ENCODE measurements around the gene MRPL10. TPM values are rescaled to one million over a fixed set of nuclear protein-coding genes. Genes with fewer than 3 reads are reported as not detected.
"Not testable (repeated sequence)": the region's sequence is repeated elsewhere in the genome, so short reads cannot be mapped to it uniquely, and the experiment has no call there.

Gene MRPL10
- total and polyA plus RNA-seq, 4 donors = 21.6 to 42.2 (median 31.5) TPM

DNA sequence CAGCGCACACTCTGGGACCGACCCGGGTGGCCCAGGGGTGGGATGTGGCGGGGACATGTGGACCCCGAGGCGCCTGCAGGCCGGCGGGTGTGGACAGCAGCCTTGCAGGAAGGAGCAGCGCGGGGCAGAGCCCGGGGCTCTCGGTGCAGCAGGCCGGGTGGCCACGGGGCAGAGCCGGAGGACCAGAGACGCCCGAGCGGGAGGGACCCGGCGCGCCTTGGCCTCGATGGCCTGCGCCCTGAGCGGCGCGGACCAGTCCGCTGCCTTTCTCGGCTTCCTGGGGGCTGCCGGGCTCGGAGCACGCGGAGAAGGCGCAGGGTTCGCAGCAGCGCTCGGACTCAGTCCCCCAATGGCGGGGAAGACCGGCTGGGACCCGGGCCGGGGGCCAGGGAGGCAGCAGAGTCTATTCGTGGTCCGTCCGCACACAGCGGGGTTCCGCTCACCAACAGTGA, 53.1 kb downstream of the MRPL10 start:
- ATAC-seq (ENCODE audit: low FRiP score) = no peak
- DNase-seq = no peak
- Histone ChIP-seq H3K36me3 (ENCODE audit: control insufficient read depth in 1 of 2, insufficient read depth in 2 of 2, low read length in 1 of 2) (no peaks in the 10 kb centered on the region), H3K27me3 (ENCODE audit: control insufficient read depth in 1 of 2, insufficient read depth in 2 of 2, low read length in 1 of 2) (no peaks in the 10 kb centered on the region), H3K27ac (ENCODE audit: low read depth in 1 of 2, low read length in 2 of 2) (no peak overlapping the region), H3K4me1 (ENCODE audit: control insufficient read depth in 1 of 2, insufficient read depth in 2 of 2, low read length in 2 of 2) (no peaks in the 10 kb centered on the region), H3K4me3 (ENCODE audit: low read length in 2 of 2) (no peak overlapping the region), H3K9me3 (ENCODE audit: control insufficient read depth, low read length) (no peaks in the 10 kb centered on the region)
- intact Hi-C loops (cut with DNase I) = no loop called here
- 14 to 23% methylated on average over 34 to 45 of the region's 45 CpGs for WGBS, 2 donors

DNA sequence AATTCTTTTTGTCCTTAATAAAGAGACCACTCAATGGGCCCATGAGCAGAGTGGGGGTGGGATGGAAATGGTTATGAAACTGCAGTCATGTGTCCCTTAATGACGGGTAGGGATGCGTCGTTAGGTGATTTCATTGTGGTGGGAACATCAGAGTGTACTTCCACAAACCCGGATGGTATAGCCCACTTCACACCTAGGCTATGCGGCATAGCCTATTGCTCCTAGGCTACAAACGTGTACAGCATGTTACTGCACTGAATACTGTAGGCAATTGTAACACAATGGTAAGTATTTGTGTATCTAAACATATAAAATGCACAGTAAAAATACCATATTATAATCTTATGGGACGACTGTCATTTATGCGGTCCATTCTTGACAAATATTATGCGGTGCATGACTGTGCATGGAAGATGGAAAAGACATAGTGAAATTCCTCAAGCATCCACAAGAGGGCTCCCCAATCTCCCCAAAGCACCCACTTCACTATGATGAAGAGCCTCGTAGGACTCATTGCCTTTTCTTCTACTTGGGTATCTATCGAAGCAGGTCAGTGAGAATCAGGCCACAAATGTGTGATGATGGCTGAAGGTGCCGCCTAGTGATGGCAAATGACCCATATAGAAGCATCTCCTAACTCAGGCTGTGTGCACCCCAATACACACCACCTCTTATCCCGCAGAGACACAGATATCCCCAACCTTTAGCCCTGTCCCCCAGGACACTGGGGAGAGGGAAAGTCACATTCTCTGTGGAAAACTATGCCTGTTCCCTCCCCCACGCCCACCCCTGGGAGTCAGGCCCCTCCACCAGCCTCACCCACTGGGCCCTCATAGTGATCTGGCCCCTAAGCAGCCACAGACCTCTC, 54.8 kb downstream of the MRPL10 start:
- WGBS, 2 donors = 41 to 47% methylated on average over 14 of the region's 14 CpGs
- Histone ChIP-seq H3K4me1 (ENCODE audit: control insufficient read depth in 1 of 2, insufficient read depth in 2 of 2, low read length in 2 of 2) (no peaks in the 10 kb centered on the region), H3K4me3 (ENCODE audit: low read length in 2 of 2) (no peak overlapping the region), H3K27ac (ENCODE audit: low read depth in 1 of 2, low read length in 2 of 2) (no peak overlapping the region), H3K27me3 (ENCODE audit: control insufficient read depth in 1 of 2, insufficient read depth in 2 of 2, low read length in 1 of 2) (no peaks in the 10 kb centered on the region), H3K36me3 (ENCODE audit: control insufficient read depth in 1 of 2, insufficient read depth in 2 of 2, low read length in 1 of 2) (no peaks in the 10 kb centered on the region), H3K9me3 (ENCODE audit: control insufficient read depth, low read length) (peaks cover 1% of the 10 kb centered on the region)
- DNase-seq = no peak
- peak; percentile 50 for ATAC-seq (ENCODE audit: low FRiP score)
- intact Hi-C loops (cut with DNase I) = no loop called here

DNA sequence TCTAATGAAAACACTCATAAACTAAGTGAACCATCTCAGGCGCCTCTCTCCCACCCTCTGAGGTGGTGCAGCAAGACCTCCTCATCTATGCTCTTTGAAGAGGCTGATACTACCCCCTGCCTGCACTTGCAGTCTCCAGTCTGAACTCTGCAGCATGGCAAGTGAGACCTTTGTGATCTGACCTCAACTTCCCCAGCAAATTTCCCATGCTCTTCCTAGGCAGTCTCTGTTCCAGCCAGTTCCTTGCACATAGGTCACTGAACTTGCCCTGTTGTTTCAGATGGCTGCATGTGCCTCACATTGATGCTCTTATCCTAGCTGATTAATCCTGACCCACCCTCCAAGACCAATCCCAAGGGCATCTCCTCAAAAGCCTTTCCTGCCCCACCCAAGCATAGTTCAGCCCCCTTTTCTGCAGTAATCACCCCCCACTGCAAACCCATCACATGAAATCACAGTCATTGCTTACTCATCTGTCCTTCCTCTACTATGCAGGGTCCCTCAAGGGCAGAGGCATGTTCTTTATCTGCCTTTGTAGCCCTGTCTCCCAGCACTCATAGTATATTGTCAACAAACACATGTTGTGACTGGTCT, 56.3 kb downstream of the MRPL10 start:
- Histone ChIP-seq H3K27me3 (ENCODE audit: control insufficient read depth in 1 of 2, insufficient read depth in 2 of 2, low read length in 1 of 2) (no peaks in the 10 kb centered on the region), H3K9me3 (ENCODE audit: control insufficient read depth, low read length) (peaks cover 3% of the 10 kb centered on the region), H3K27ac (ENCODE audit: low read depth in 1 of 2, low read length in 2 of 2) (no peak overlapping the region), H3K4me3 (ENCODE audit: low read length in 2 of 2) (no peak overlapping the region), H3K36me3 (ENCODE audit: control insufficient read depth in 1 of 2, insufficient read depth in 2 of 2, low read length in 1 of 2) (no peaks in the 10 kb centered on the region), H3K4me1 (ENCODE audit: control insufficient read depth in 1 of 2, insufficient read depth in 2 of 2, low read length in 2 of 2) (no peaks in the 10 kb centered on the region)
- DNase-seq (no peak), ATAC-seq (ENCODE audit: low FRiP score) (no peak)
- WGBS, 2 donors = 58 to 82% methylated on average over 1 of the region's 1 CpG
- intact Hi-C loops (cut with DNase I) = no loop called here

DNA sequence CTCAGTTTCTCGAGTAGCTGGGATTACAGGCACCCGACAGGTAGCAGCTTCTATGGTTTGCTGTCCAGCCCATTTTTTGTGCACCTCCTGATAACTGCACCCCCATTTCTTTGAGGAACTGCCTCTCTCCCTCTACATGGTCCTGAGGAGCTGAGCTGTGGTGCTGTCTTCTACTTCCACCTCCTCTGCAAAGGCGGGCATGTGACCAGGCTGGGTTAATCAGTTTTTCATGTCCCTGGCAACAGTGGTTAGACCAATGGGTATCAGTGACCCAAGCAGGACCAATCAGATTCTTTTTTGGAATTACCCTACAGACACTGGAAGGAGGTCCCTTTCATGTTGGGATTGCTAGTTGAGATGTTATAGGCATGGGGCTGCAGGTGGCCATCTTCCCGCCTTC, 57.0 kb downstream of the MRPL10 start:
- intact Hi-C loops (cut with DNase I) = no loop called here
- Histone ChIP-seq H3K27me3 (ENCODE audit: control insufficient read depth in 1 of 2, insufficient read depth in 2 of 2, low read length in 1 of 2) (no peaks in the 10 kb centered on the region), H3K4me3 (ENCODE audit: low read length in 2 of 2) (no peak overlapping the region), H3K4me1 (ENCODE audit: control insufficient read depth in 1 of 2, insufficient read depth in 2 of 2, low read length in 2 of 2) (no peaks in the 10 kb centered on the region), H3K27ac (ENCODE audit: low read depth in 1 of 2, low read length in 2 of 2) (no peak overlapping the region), H3K36me3 (ENCODE audit: control insufficient read depth in 1 of 2, insufficient read depth in 2 of 2, low read length in 1 of 2) (no peaks in the 10 kb centered on the region), H3K9me3 (ENCODE audit: control insufficient read depth, low read length) (peaks cover 3% of the 10 kb centered on the region)
- 64 to 71% methylated on average over 4 of the region's 4 CpGs for WGBS, 2 donors
- ATAC-seq (ENCODE audit: low FRiP score) (no peak), DNase-seq (no peak)

DNA sequence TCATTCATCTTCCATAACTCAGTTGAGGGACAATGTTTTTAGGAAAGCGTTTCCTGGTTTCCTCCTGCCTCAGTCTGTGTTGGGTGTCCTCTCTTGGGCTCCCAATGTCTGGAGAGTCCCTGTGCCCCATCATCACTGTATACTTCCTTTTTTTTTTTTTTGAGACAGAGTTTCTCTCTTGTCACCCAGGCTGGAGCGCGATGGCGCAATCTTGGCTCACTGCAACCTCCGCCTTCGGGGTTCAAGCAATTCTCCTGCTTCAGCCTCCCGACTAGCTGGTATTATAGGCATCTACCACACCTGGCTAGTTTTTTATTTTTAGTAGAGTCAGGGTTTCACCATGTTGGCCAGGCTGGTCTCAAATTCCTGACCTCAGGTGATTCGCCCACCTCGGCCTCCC, 57.7 kb downstream of the MRPL10 start:
- WGBS, 2 donors = 90 to 92% methylated on average over 9 of the region's 9 CpGs

More for the DNA sequence above, 57.7 kb downstream of the MRPL10 start:
- H3K4me1 ChIP-seq (ENCODE audit: control insufficient read depth in 1 of 2, insufficient read depth in 2 of 2, low read length in 2 of 2); H3K27me3 ChIP-seq (ENCODE audit: control insufficient read depth in 1 of 2, insufficient read depth in 2 of 2, low read length in 1 of 2); ATAC-seq (ENCODE audit: low FRiP score); H3K36me3 ChIP-seq (ENCODE audit: control insufficient read depth in 1 of 2, insufficient read depth in 2 of 2, low read length in 1 of 2); H3K4me3 ChIP-seq (ENCODE audit: low read length in 2 of 2); intact Hi-C loops (cut with DNase I); DNase-seq; H3K9me3 ChIP-seq (ENCODE audit: control insufficient read depth, low read length); H3K27ac ChIP-seq (ENCODE audit: low read depth in 1 of 2, low read length in 2 of 2): not testable (repeated sequence)

Other genes with a start within 250 kb of the MRPL10 start
- 100 to 1,000 TPM; 171 to 202 TPM for gene KPNB1, start 181.6 kb downstream of the MRPL10 start, total RNA-seq
- gene KPNB1, start 181.6 kb downstream of the MRPL10 start, polyA plus RNA-seq = 10 to 100 TPM; 39.4 to 58.9 TPM
- 10 to 100 TPM; 13.2 to 20.2 TPM for gene TBKBP1, start 137.4 kb downstream of the MRPL10 start, total RNA-seq
- gene TBKBP1, start 137.4 kb downstream of the MRPL10 start, polyA plus RNA-seq = 10 to 100 TPM in 1 of 2 donors, 1 to 10 TPM in 1; 9.3 to 16.2 TPM
- under 1 TPM; 0.39 to 0.99 TPM for gene TBX21, start 98.3 kb downstream of the MRPL10 start, total RNA-seq
- not detected for gene TBX21, start 98.3 kb downstream of the MRPL10 start, polyA plus RNA-seq
- gene OSBPL7, start 9.7 kb downstream of the MRPL10 start, total RNA-seq = 10 to 100 TPM; 10.7 to 21.1 TPM
- gene OSBPL7, start 9.7 kb downstream of the MRPL10 start, polyA plus RNA-seq = 10 to 100 TPM in 1 of 2 donors, 1 to 10 TPM in 1; 8.9 to 20.1 TPM
- under 1 TPM in 1 of 2 donors, not detected in 1; 0.51 TPM for gene LRRC46, start 129 bp upstream of the MRPL10 start, total RNA-seq
- under 1 TPM in 1 of 2 donors, not detected in 1; 0.87 TPM for gene LRRC46, start 129 bp upstream of the MRPL10 start, polyA plus RNA-seq
- gene SCRN2, start 9.7 kb upstream of the MRPL10 start, total RNA-seq = 10 to 100 TPM; 19.3 to 37.6 TPM
- 10 to 100 TPM; 21.2 to 64.1 TPM for gene SCRN2, start 9.7 kb upstream of the MRPL10 start, polyA plus RNA-seq
- under 1 TPM; 0.78 to 0.81 TPM for gene SP6, start 19.6 kb upstream of the MRPL10 start, total RNA-seq
- gene SP6, start 19.6 kb upstream of the MRPL10 start, polyA plus RNA-seq = under 1 TPM in 1 of 2 donors, not detected in 1; 0.25 TPM
- gene SP2, start 64.7 kb upstream of the MRPL10 start, total RNA-seq = 10 to 100 TPM; 14.3 to 18.0 TPM
- 10 to 100 TPM in 1 of 2 donors, 1 to 10 TPM in 1; 7.5 to 12.0 TPM for gene SP2, start 64.7 kb upstream of the MRPL10 start, polyA plus RNA-seq
- 10 to 100 TPM; 14.3 to 19.5 TPM for gene PNPO, start 110.0 kb upstream of the MRPL10 start, total RNA-seq
- 1 to 10 TPM; 4.9 to 6.9 TPM for gene PNPO, start 110.0 kb upstream of the MRPL10 start, polyA plus RNA-seq
- not detected for gene PRR15L, start 126.3 kb upstream of the MRPL10 start, total RNA-seq
- gene PRR15L, start 126.3 kb upstream of the MRPL10 start, polyA plus RNA-seq = 10 to 100 TPM in 1 of 2 donors, under 1 TPM in 1; 0.87 to 43.5 TPM
- 100 to 1,000 TPM in 1 of 2 donors, 10 to 100 TPM in 1; 99.5 to 196 TPM for gene CDK5RAP3, start 139.6 kb upstream of the MRPL10 start, total RNA-seq
- 100 to 1,000 TPM in 1 of 2 donors, 10 to 100 TPM in 1; 66.1 to 679 TPM for gene CDK5RAP3, start 139.6 kb upstream of the MRPL10 start, polyA plus RNA-seq
- 10 to 100 TPM; 59.9 to 84.2 TPM for gene COPZ2, start 206.3 kb upstream of the MRPL10 start, total RNA-seq
- 100 to 1,000 TPM; 104 to 108 TPM for gene COPZ2, start 206.3 kb upstream of the MRPL10 start, polyA plus RNA-seq
- 100 to 1,000 TPM; 161 to 250 TPM for gene NFE2L1, start 216.8 kb upstream of the MRPL10 start, total RNA-seq
- 10 to 100 TPM; 80.6 to 83.3 TPM for gene NFE2L1, start 216.8 kb upstream of the MRPL10 start, polyA plus RNA-seq

Measured in aorta (tissue), 5 donors.